Stomach (tissue), 9 donors: ENCODE measurements around the gene NTN3. TPM values are rescaled to one million over a fixed set of nuclear protein-coding genes. Genes with fewer than 3 reads are reported as not detected.
A peak's percentile ranks its signal among the peaks of the same experiment; 100 is the strongest.

ENCODE experiments used
- DNase-seq, 2 donors: peaks; one replicate each; pipeline versions ENCODE4 v3.0.0 to v3.0.0-alpha.2; 2013 to 2019
- H3K27ac ChIP-seq, 5 donors: fragments of 200-600 bp in 4 of 5; sonication (generic) in 4 of 5; one replicate each; pipeline ENCODE4 v1.5.1; 2013 to 2019; ENCODE audit warnings: mild to moderate bottlenecking in 1 of 5, moderate library complexity in 1 of 5
- H3K27me3 ChIP-seq, 3 donors: fragments of 200-600 bp; sonication (generic); one replicate each; pipeline ENCODE4 v1.5.1; 2017 to 2019; ENCODE audit warnings: mixed run types in 1 of 3
- H3K36me3 ChIP-seq, 4 donors: fragments of 200-600 bp; sonication (generic); 1 replicate in 3 of 4; 2 replicates in 1 of 4; pipeline ENCODE4 v1.5.1; 2016 to 2019
- H3K4me1 ChIP-seq, 4 donors: fragments of 200-600 bp; sonication (generic); one replicate each; pipeline ENCODE4 v1.5.1; 2016 to 2019
- H3K4me3 ChIP-seq, 4 donors: fragments of 200-600 bp; sonication (generic) in 3 of 4; one replicate each; pipeline ENCODE4 v1.5.1; 2016 to 2019; ENCODE audit warnings: mild to moderate bottlenecking in 1 of 4
- H3K9me3 ChIP-seq, 4 donors: fragments of 200-600 bp; sonication (generic); one replicate each; pipeline ENCODE4 v1.5.1; 2016 to 2019
- EP300 ChIP-seq: sonication (generic); formaldehyde crosslinking; IDR thresholded peaks from one replicate; pipeline ENCODE4 v1.6.1; 2017; ENCODE audit warnings: antibody characterized with exemption
- POLR2A ChIP-seq, 4 donors: fragments of 450-650 bp; IDR thresholded peaks; one replicate each; pipeline ENCODE4 v1.6.1; 2016; ENCODE audit warnings: antibody characterized with exemption in 4 of 4, control low read depth in 2 of 4, mild to moderate bottlenecking in 1 of 4, moderate library complexity in 1 of 4
- POLR2AphosphoS5 ChIP-seq, 3 donors: sonication (generic); formaldehyde crosslinking; IDR thresholded peaks; one replicate each; pipeline ENCODE4 v1.6.1; 2016; ENCODE audit warnings: antibody characterized with exemption in 3 of 3
- WGBS, 5 donors: extraction: QIAGEN DNeasy Blood & Tissue Kit in 3 of 5; methylation state at CpG; one replicate each; pipeline versions ENCODE4 v1.1.5 to v1.1.7; 2013 to 2018; 5-methylcytosine and 5-hydroxymethylcytosine counted together
- intact Hi-C: fragments of 100-400 bp; cut with DNase I; formaldehyde crosslinking; loops from one replicate; pipeline ENCODE4 v1.15.1; 2023; ENCODE audit warnings: low total_unique reads
- polyA plus RNA-seq, 3 donors: library from polyadenylated mRNA; stranded (reverse); fragments of 200-250 nt; gene quantifications; one replicate each; pipeline ENCODE4 v1.2.3, GENCODE V29; 2013
- total RNA-seq, 5 donors: library from RNA; depleted of rRNA; stranded (reverse); fragments of >200 nt; gene quantifications; one replicate each; pipeline versions ENCODE4 v1.1.0 to v1.2.3, GENCODE V29; 2014 to 2016
- TF ChIP-seq, protein P1 (sequence below), 7 experiments: fragments of 450-650 bp in 4 of 7; fragments of 200-600 bp in 3 of 7; sonication (generic) in 3 of 7; IDR thresholded peaks; one replicate each; pipeline ENCODE4 v1.5.1; 2016 to 2019; ENCODE audit warnings: antibody characterized with exemption in 7 of 7, control low read depth in 2 of 7, mild to moderate bottlenecking in 1 of 7
- donor health status: healthy with polysubstance abuse.
- donor health status: Bipolar disorder and iron deficiency.
- donor health status: healthy.

NTN3 gene
- total and polyA plus RNA-seq, 8 donors: 1.8 TPM; not detected in 7

DNA sequence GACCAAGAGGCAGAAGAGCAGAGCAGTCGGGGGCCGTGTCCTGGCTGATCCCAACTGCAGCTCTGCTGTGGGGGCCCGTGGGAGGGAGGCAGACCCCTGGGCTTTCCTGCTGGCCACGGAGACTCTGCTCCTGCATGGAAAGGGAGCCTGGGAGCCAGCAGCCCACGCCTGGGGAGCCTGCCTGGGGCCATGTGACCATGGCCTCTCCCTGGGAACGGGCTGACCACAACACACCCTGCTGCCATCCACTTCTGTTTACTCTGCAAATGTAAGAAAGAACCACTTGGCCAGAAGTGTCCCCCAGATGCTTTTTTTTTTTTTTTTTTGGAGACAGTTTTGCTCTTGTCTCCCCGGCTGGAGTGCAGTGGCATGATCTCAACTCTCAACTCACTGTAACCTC is 13.2 kb upstream of the NTN3 start:
- no peak for TF ChIP-seq EP300
- no peak for TF ChIP-seq POLR2A (IDR thresholded peaks at IDR 0.05)
- TF ChIP-seq, protein P1, sequence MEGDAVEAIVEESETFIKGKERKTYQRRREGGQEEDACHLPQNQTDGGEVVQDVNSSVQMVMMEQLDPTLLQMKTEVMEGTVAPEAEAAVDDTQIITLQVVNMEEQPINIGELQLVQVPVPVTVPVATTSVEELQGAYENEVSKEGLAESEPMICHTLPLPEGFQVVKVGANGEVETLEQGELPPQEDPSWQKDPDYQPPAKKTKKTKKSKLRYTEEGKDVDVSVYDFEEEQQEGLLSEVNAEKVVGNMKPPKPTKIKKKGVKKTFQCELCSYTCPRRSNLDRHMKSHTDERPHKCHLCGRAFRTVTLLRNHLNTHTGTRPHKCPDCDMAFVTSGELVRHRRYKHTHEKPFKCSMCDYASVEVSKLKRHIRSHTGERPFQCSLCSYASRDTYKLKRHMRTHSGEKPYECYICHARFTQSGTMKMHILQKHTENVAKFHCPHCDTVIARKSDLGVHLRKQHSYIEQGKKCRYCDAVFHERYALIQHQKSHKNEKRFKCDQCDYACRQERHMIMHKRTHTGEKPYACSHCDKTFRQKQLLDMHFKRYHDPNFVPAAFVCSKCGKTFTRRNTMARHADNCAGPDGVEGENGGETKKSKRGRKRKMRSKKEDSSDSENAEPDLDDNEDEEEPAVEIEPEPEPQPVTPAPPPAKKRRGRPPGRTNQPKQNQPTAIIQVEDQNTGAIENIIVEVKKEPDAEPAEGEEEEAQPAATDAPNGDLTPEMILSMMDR (IDR thresholded peaks at IDR 0.05): no peak
- TF ChIP-seq POLR2AphosphoS5 (IDR thresholded peaks at IDR 0.05): no peak
- Histone ChIP-seq H3K9me3 (no peaks in the 10 kb centered on the region), H3K36me3 (peaks cover 5 to 34% (median 21%) of the 10 kb centered on the region in 4 donors), H3K4me1 (peaks cover 10 to 25% (median 19%) of the 10 kb centered on the region in 4 donors), H3K4me3 (no peak overlapping the region), H3K27ac (no peak overlapping the region), H3K27me3 (no peaks in the 10 kb centered on the region)
- whole genome bisulfite sequencing, 5 donors: 58 to 75% (median 71%) methylated on average over 6 to 7 of the region's 7 CpGs
- DNase-seq: no peak
- intact Hi-C loops: no loop called here

- no peaks in the 10 kb centered on the region for H3K9me3 ChIP-seq
- WGBS, 5 donors: 18 to 23% (median 20%) methylated on average over 18 of the region's 18 CpGs
- H3K27ac ChIP-seq: peak overlapping the region in 3 of 5 donors; percentile 21 to 65 (median 34)
- no peak for DNase-seq
- peaks cover 5 to 23% (median 14%) of the 10 kb centered on the region in 4 donors for H3K36me3 ChIP-seq
- TF ChIP-seq, protein P1 (IDR thresholded peaks at IDR 0.05): no peak
- TF ChIP-seq POLR2A (IDR thresholded peaks at IDR 0.05): no peak
- TF ChIP-seq EP300: no peak
- peak overlapping the region; percentile 48 to 66 (median 58) for H3K4me3 ChIP-seq
- intact Hi-C loops: no loop called here
- H3K27me3 ChIP-seq: no peaks in the 10 kb centered on the region
- H3K4me1 ChIP-seq: peaks cover 10 to 25% (median 19%) of the 10 kb centered on the region in 4 donors
Measured at GRCh38 chr16:2458887-2459646, 12.0 kb upstream of the NTN3 start.

DNA sequence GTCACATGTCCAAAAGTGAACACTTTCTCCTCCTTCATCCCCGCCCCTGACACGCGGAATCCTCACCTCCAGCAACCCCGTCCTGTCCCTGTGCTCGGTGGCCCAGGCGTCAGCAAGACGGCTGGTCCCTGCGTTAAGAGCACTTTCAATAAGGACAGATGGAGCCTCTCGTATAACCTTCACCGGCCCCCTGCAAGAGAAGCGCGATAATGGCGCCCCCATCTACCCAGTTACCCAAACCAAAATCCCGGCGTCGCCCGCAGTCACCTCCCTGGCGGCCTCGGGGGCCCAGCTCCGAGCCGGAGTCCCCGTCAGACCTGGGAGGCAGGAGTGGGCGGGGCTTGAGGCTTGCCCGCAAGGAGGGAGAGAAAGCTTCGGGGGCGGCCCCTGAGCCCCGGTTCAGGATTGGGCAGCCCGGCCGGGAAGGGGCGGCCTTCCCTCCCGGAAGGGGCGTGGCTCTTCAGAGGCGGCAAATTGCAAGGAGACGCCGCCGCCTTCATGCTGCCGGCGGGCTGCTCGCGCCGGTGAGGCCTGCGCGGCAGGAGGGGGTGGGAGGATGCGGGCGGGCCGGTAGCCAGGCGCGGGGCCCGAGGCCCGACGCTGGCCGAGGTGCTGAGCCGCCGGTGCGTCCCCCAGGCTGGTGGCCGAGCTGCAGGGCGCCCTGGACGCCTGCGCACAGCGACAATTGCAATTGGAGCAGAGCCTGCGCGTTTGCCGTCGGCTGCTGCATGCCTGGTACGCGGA is 11.3 kb upstream of the NTN3 start, which contains the start of gene TEDC2:
TEDC2 (plus strand) TSS at position 463 of the 744 bp plus-strand sequence; CDS start at position 499, 36 bp downstream.
- H3K4me3 ChIP-seq: peak within 1 kb of the TSS; percentile 48 to 66 (median 58)
- peaks cover 5 to 20% (median 11%) of the 10 kb centered on the region in 4 donors for H3K36me3 ChIP-seq
- DNase-seq: peak; percentile 98
- no peaks in the 10 kb centered on the region for H3K27me3 ChIP-seq
- peaks cover 10 to 25% (median 19%) of the 10 kb centered on the region in 4 donors for H3K4me1 ChIP-seq
- H3K9me3 ChIP-seq: no peaks in the 10 kb centered on the region
- 0 to 1% (median 0%) methylated on average over 12 to 66 of the region's 66 CpGs for WGBS, 5 donors
- intact Hi-C loops: no loop called here
- TF ChIP-seq, protein P1 (IDR thresholded peaks at IDR 0.05): no peak
- no peak for TF ChIP-seq EP300
- TF ChIP-seq POLR2A (IDR thresholded peaks at IDR 0.05): no peak
- TF ChIP-seq POLR2AphosphoS5 (IDR thresholded peaks at IDR 0.05): peak in 1 of 3 donors; percentile 77
- H3K27ac ChIP-seq: peak within 1 kb of the TSS in 4 of 5 donors; percentile 8 to 65 (median 28)

GRCh38 chr16:2460391-2460713 is 10.7 kb upstream of the NTN3 start:
- Histone ChIP-seq H3K27ac (peak overlapping the region in 3 of 5 donors; percentile 8 to 65 (median 34)), H3K36me3 (peaks cover 5 to 18% (median 11%) of the 10 kb centered on the region in 4 donors), H3K4me3 (peak overlapping the region; percentile 48 to 66 (median 58)), H3K27me3 (no peaks in the 10 kb centered on the region), H3K4me1 (peaks cover 10 to 25% (median 19%) of the 10 kb centered on the region in 4 donors), H3K9me3 (no peaks in the 10 kb centered on the region)
- no peak for TF ChIP-seq POLR2AphosphoS5 (IDR thresholded peaks at IDR 0.05)
- TF ChIP-seq, protein P1 (IDR thresholded peaks at IDR 0.05): no peak
- no peak for TF ChIP-seq EP300
- no peak for TF ChIP-seq POLR2A (IDR thresholded peaks at IDR 0.05)
- 0 to 12% (median 2%) methylated on average over 6 to 20 of the region's 20 CpGs for WGBS, 5 donors
- intact Hi-C loops: no loop called here
- DNase-seq: no peak
